NCI-H2171 (cell line): Measurements from ENCODE around the gene MARCHF9.

ENCODE experiments used
- DNase-seq: peaks from one replicate; lab custom pipeline; 2025; lab: John Stamatoyannopoulos, UW

The MARCHF9 gene

GRCh38 chr12:57724003-57724935, 30.6 kb upstream of the MARCHF9 start:
- no peak for DNase-seq

GRCh38 chr12:57724936-57725740, 29.8 kb upstream of the MARCHF9 start:
- DNase-seq: no peak

- DNase-seq: no peak
Measured at GRCh38 chr12:57725851-57726150, 29.1 kb upstream of the MARCHF9 start.

- DNase-seq: peak; percentile 88
Measured at GRCh38 chr12:57726151-57726883, 28.6 kb upstream of the MARCHF9 start.

- DNase-seq: no peak
Measured at GRCh38 chr12:57726884-57727757, 27.8 kb upstream of the MARCHF9 start.

GRCh38 chr12:57727758-57728395, 27.0 kb upstream of the MARCHF9 start:
- no peak for DNase-seq

- no peak for DNase-seq
Measured at GRCh38 chr12:57729321-57729844, 25.5 kb upstream of the MARCHF9 start.

GRCh38 chr12:57730336-57731067, 24.4 kb upstream of the MARCHF9 start:
- DNase-seq: no peak

- DNase-seq: no peak
Measured at GRCh38 chr12:57731411-57732080, 23.4 kb upstream of the MARCHF9 start.

GRCh38 chr12:57732270-57732669, 22.6 kb upstream of the MARCHF9 start:
- DNase-seq: no peak

- DNase-seq: no peak
Measured at GRCh38 chr12:57732726-57733593, 21.9 kb upstream of the MARCHF9 start.

GRCh38 chr12:57733928-57734327, 21.0 kb upstream of the MARCHF9 start:
- DNase-seq: no peak

GRCh38 chr12:57734591-57734990, 20.3 kb upstream of the MARCHF9 start:
- DNase-seq: no peak

GRCh38 chr12:57735198-57735855, 19.6 kb upstream of the MARCHF9 start:
- peak; percentile 24 for DNase-seq

GRCh38 chr12:57735952-57736740, 18.8 kb upstream of the MARCHF9 start:
- no peak for DNase-seq

GRCh38 chr12:57736741-57737466, 18.0 kb upstream of the MARCHF9 start:
- no peak for DNase-seq
